ENCODE data around the gene SUN2. TPM values are rescaled to one million over a fixed set of nuclear protein-coding genes. Genes with fewer than 3 reads are reported as not detected.

Gene SUN2
- total and polyA plus RNA-seq, 4 donors = 58.6 to 220 (median 107) TPM

GRCh38 chr22:38721551-38721950 lies 34.2 kb downstream of the SUN2 start:
- Histone ChIP-seq H3K9me3 (ENCODE audit: control insufficient read depth in 4 of 4, insufficient read depth in 3 of 4, low read length in 3 of 4) (peaks cover 0 to 1% (median 0%) of the 10 kb centered on the region in 4 donors), H3K9ac (ENCODE audit: insufficient read depth in 1 of 2, low read length in 2 of 2) (no peak overlapping the region), H3K27ac (ENCODE audit: low read depth in 1 of 2, low read length in 1 of 2) (no peak overlapping the region), H3K4me3 (no peak overlapping the region), H3K36me3 (ENCODE audit: control insufficient read depth in 4 of 4, insufficient read depth in 4 of 4, low read length in 4 of 4) (peaks cover 40 to 61% (median 45%) of the 10 kb centered on the region in 4 donors), H3K4me1 (ENCODE audit: control insufficient read depth in 5 of 5, insufficient read depth in 5 of 5, low read length in 5 of 5) (peaks cover 0 to 2% (median 0%) of the 10 kb centered on the region in 5 donors), H3K27me3 (ENCODE audit: control insufficient read depth in 3 of 3, insufficient read depth in 3 of 3, low read length in 2 of 3) (no peaks in the 10 kb centered on the region)
- 94 to 97% methylated on average over 7 of the region's 7 CpGs for WGBS, 2 donors
- DNase-seq (no peak), ATAC-seq (ENCODE audit: insufficient read depth, low FRiP score) (no peak)
- no peak for TF ChIP-seq CTCF (IDR thresholded peaks at IDR 0.05; ENCODE audit: control extremely low read depth, extremely low read depth)

DNA sequence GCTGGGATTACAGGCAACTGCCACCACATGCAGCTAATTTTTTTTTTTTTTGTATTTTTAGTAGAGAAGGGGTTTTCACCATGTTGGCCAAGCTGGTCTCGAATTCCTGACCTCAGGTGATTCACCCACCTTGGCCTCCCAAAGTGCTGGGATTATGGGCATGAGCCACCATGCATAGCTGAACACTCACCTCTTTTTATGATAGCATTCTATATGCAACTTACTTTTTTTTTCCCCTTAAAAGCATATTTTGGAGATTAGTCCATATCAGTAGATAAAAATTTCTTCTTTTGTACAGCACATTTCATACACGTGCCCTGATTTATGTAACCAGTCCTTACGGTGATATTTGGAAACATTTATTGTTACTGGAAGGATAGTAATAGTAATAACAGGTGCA lies 35.4 kb downstream of the SUN2 start:
- H3K4me3 ChIP-seq = no peak overlapping the region
- no peak for TF ChIP-seq CTCF (IDR thresholded peaks at IDR 0.05; ENCODE audit: control extremely low read depth, extremely low read depth)
- H3K9ac ChIP-seq (ENCODE audit: insufficient read depth in 1 of 2, low read length in 2 of 2) = no peak overlapping the region
- DNase-seq (no peak), ATAC-seq (ENCODE audit: insufficient read depth, low FRiP score) (no peak)
- H3K9me3 ChIP-seq (ENCODE audit: control insufficient read depth in 4 of 4, insufficient read depth in 3 of 4, low read length in 3 of 4) = peaks cover 0 to 1% (median 0%) of the 10 kb centered on the region in 4 donors
- H3K36me3 ChIP-seq (ENCODE audit: control insufficient read depth in 4 of 4, insufficient read depth in 4 of 4, low read length in 4 of 4) = peaks cover 28 to 53% (median 40%) of the 10 kb centered on the region in 4 donors
- H3K4me1 ChIP-seq (ENCODE audit: control insufficient read depth in 5 of 5, insufficient read depth in 5 of 5, low read length in 5 of 5) = peaks cover 0 to 6% (median 0%) of the 10 kb centered on the region in 5 donors
- H3K27me3 ChIP-seq (ENCODE audit: control insufficient read depth in 3 of 3, insufficient read depth in 3 of 3, low read length in 2 of 3) = no peaks in the 10 kb centered on the region
- H3K27ac ChIP-seq (ENCODE audit: low read depth in 1 of 2, low read length in 1 of 2) = no peak overlapping the region
- WGBS, 2 donors = 77 to 91% methylated on average over 3 of the region's 3 CpGs

DNA sequence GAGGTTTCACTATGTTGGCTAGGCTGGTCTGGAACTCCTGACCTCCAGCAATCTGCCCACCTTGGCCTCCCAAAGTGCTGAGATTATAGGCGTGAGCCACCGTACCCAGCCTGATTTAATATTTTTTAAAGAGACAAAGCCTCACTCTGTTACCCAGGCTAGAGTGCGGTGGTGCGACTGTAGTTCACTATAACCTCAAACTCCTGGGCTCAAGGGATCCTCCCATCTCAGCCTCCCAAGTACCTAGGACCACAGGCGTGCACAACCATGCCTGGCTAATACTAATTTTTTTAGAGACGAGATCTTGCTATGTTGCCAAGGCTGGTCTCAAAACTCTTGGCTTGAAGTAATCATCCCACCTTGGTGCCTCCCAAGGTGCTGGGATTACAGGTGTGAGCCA lies 36.6 kb downstream of the SUN2 start:
- no peak for ATAC-seq (ENCODE audit: insufficient read depth, low FRiP score)
- DNase-seq = no peak
- Histone ChIP-seq H3K4me1 (ENCODE audit: control insufficient read depth in 5 of 5, insufficient read depth in 5 of 5, low read length in 5 of 5) (peaks cover 0 to 12% (median 0%) of the 10 kb centered on the region in 5 donors), H3K9me3 (ENCODE audit: control insufficient read depth in 4 of 4, insufficient read depth in 3 of 4, low read length in 3 of 4) (peaks cover 0 to 1% (median 0%) of the 10 kb centered on the region in 4 donors), H3K27ac (ENCODE audit: low read depth in 1 of 2, low read length in 1 of 2) (no peak overlapping the region), H3K9ac (ENCODE audit: insufficient read depth in 1 of 2, low read length in 2 of 2) (no peak overlapping the region), H3K27me3 (ENCODE audit: control insufficient read depth in 3 of 3, insufficient read depth in 3 of 3, low read length in 2 of 3) (no peaks in the 10 kb centered on the region), H3K4me3 (no peak overlapping the region), H3K36me3 (ENCODE audit: control insufficient read depth in 4 of 4, insufficient read depth in 4 of 4, low read length in 4 of 4) (peaks cover 22 to 43% (median 33%) of the 10 kb centered on the region in 4 donors)
- 93% methylated on average over 6 of the region's 6 CpGs for WGBS, 2 donors
- no peak for TF ChIP-seq CTCF (IDR thresholded peaks at IDR 0.05; ENCODE audit: control extremely low read depth, extremely low read depth)

GRCh38 chr22:38718414-38718813 lies 37.4 kb downstream of the SUN2 start:
- Histone ChIP-seq H3K4me3 (no peak overlapping the region), H3K27ac (ENCODE audit: low read depth in 1 of 2, low read length in 1 of 2) (no peak overlapping the region), H3K9me3 (ENCODE audit: control insufficient read depth in 4 of 4, insufficient read depth in 3 of 4, low read length in 3 of 4) (peaks cover 0 to 1% (median 0%) of the 10 kb centered on the region in 4 donors), H3K27me3 (ENCODE audit: control insufficient read depth in 3 of 3, insufficient read depth in 3 of 3, low read length in 2 of 3) (no peaks in the 10 kb centered on the region), H3K36me3 (ENCODE audit: control insufficient read depth in 4 of 4, insufficient read depth in 4 of 4, low read length in 4 of 4) (peaks cover 18 to 36% (median 30%) of the 10 kb centered on the region in 4 donors), H3K4me1 (ENCODE audit: control insufficient read depth in 5 of 5, insufficient read depth in 5 of 5, low read length in 5 of 5) (peaks cover 0 to 16% (median 3%) of the 10 kb centered on the region in 5 donors), H3K9ac (ENCODE audit: insufficient read depth in 1 of 2, low read length in 2 of 2) (no peak overlapping the region)
- DNase-seq (no peak), ATAC-seq (ENCODE audit: insufficient read depth, low FRiP score) (peak; percentile 78)
- 37 to 63% methylated on average over 6 of the region's 6 CpGs for WGBS, 2 donors
- no peak for TF ChIP-seq CTCF (IDR thresholded peaks at IDR 0.05; ENCODE audit: control extremely low read depth, extremely low read depth)
